ENCODE measurements around the gene FOXA2.
"Not testable (repeated sequence)": the region's sequence is repeated elsewhere in the genome, so short reads cannot be mapped to it uniquely, and the experiment has no call there.

Gene FOXA2

DNA sequence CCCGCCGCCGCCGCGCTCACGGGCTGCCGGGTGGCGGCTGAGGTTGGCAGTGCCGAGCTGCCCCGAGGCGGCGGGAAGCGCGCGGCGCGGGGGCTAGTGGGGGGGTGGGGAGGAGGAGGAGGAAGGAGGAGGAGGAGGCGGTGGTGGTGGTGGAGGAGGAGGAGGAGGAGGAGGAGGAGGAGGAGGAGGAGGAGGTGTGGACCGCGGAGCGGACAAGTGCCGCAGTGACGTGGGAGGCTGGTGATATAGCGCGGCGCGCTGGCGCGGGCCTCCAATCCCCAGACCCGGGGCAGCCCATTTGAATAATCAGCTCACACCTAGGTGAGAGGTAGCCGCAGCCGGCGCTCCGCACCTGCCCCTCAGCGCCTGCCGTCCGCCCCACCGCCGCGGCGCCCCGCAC, at the start of gene FOXA2:
Gene FOXA2, minus strand, starts transcription at position 51 of the 400 bp plus-strand sequence. CDS start 294 bp downstream, outside the sequence.
- DNase-seq = peak; percentile 58

DNA sequence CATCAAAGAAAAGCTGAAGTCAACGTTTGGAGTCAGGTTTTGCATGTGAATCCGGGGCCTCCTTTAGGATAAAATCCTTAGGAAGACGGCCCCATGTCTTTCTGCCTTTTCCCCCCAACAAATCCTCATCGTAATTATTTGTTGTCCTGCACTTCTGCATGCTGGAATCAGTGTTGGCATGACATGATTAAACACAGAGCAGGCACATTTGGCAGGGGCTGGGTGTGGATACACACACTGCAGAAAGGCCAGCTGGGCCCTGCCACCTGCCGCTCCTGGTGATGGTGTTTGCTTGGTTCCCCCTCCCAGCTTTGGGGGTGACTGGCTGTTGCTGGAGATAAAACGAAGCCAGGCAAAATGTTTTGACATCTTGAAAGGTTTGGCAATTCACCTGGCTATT, 46.3 kb upstream of the FOXA2 start:
- DNase-seq = peak; percentile 57

DNA sequence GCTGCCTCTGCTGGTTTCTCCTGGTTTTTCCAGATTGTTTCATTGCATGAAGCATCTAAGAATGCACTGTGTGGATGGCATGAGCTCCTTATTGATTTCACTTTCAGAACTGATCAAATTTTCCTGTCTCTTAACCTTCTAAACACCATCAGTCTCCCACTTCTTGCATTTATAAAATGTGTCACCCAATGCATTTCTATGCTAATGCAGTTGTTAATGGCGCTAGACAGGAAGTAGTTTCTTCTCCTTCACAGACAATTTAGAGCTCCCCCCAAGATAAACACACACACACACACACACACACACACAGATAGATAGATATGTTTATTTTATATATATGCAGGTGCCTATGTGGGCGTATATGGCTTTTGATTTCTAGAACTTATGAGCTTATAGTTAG, 45.6 kb upstream of the FOXA2 start:
- DNase-seq = no peak

DNA sequence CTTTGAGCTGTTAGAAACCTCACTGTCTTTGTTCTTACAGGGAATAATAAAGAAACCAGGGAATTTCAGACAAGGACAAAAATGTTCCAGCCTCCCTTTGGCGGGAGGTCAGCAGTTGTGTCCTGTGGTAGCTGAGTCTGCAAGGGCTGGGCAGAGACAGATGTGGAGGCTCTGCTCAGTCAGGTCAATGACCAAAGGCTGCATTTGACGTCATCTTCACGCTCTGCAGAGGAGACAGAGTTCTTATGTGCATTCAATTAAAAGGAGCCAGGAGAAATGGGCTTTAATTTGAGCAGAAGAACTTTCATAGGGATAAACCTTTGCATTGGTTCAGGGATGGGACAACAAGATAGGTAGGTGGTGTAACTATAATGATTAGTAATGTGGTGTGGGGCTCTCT, 45.1 kb upstream of the FOXA2 start:
- no peak for DNase-seq

DNA sequence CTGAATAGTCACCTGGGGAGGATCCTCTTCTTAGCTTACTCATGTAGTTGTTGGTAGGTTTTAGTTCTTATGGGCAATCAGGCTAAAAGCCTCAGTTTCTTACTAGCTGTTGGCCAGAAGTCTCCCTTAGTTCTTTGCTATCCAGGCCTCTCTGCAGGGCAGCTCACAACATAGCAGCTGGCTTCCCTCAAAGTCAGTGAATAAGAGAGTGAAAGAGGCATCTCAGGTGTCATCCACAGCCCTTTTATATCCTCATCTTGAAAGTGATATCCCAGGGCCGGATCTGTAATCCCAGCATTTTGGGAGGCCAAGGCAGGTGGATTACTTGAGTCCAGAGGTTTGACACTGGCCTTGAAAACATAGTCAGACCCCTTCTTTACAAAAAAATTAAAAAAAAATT, 42.1 kb upstream of the FOXA2 start:
- no peak for DNase-seq

DNA sequence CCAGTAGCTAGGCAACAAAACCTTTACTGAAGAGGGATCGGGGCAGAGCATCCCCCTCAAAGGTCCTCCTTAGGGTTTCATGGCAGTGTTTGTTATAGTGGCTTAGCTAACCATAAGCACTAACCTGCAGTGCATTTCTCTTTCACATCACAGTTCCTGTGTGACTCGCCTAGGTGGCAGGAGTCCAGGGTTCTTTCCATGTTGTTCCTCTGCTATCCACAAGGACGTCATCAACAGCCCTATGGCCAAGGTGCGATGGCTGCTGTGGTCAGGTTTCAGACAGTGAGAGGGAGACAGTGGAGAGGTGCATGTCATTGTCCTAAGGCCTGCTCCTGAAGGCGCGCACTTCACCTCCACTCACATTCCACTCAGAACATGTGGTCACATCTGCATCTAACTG, 38.8 kb upstream of the FOXA2 start:
- DNase-seq = peak; percentile 42

DNA sequence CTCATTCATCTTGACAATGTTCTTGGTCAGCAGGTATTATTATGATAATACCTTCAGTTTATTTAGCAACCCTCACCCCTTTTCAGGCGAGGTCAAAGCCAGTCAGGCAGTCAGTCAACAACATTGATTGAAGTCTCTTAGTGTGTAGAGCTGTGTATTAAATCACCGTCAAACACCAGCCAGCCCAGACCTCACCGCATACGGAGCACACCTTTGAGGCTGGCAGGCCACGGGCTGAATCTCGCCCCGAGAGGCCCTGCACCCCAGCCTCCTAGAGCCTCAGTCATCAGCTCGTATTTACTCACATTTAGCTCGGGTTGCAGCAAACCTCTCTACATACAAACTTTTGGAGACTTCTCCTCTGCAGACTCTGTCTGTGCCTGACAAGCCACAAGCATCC, 36.0 kb upstream of the FOXA2 start:
- DNase-seq = no peak

DNA sequence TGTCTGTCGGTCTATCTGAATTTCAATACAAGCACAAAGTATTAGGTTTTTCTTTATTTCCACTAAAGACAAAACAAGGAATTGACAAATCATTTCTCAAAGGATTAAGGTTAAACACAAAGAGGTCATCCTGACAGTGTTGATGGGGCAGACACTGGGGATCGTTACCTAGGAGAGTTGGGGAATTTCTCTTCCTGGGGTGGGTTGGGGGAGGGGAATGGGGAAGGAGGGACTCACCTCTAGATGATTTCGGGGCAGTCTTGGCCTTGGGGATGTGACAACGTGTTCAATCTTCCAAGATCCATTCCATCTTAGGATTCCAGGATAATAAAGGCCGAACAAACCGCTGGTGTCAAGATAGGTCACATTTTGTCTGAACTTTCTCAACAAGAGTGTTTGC, 35.4 kb upstream of the FOXA2 start:
- no peak for DNase-seq

DNA sequence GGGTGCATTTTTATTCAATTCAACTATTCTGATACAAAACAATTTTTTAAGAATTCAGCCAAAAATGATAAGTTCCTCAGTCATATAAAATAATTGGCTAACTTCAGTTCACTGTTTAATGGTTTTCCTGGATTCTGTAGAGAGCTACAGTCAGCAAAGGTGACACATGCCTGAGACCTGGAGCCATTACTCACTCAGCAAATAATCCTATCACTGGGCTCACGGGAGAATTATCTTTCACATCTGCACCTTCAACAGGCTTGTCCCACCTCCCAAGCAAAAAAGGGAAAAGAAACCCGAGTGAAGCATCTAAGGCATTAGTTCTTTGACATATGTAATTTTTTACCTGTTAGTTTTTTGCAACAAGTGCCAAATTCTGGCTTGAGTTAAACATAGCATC, 34.9 kb upstream of the FOXA2 start:
- DNase-seq = no peak

DNA sequence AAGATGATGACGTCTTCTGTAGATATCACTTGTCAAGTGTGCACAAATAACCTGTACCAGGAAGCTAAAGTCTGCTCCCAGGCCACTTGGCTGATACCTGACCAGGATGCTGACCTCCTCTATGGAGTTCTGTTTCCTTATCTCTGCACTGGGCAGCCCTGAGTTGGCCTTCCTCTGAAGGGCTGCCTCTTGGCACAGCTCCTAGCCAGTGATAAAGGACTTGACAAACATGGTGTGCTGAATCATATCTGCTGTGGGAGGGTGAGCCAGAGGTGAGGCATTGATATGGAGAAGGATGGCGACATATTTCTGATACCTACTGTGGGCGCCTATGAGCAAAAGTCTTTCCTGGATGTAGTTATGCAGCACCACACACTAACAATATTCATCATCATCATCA, 32.8 kb upstream of the FOXA2 start:
- DNase-seq = no peak

DNA sequence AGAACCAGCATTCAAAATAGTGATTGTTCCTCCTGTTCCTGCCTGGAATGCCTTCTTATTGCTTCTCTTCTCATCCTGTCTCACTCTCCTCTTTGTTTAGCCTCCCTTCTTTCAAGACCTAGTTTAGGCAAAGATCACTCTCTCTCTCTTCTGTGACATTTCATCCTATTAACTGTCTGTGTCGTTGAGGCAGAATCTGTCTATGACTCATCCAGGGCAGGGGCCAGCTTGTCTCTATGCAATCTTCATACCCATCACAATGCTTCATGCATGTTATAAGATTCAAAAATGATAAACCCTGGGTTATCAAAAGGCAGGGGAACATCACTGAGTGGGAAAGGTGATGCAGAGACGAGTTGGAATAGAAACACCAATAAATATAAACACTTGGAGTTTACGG, 32.2 kb upstream of the FOXA2 start:
- no peak for DNase-seq

DNA sequence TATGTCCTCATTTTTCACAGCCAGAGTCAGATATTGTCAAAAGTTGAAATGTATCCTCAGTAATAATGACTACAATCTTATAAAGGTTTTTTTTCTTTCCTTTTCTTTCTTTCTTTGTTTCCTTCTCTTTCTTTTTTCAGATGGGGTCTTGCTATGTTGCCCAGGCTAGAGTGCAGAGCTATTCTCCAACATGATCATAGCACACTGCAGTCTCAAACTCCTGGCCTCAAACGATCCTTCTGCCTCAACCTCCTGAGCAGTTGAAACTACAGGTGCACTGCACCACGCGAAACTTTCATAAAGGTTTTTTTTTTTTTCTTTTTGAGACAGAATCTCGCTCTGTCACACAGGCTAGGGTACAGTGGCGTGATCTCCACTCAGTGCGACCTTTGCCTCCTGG, 31.1 kb upstream of the FOXA2 start:
- no peak for DNase-seq

DNA sequence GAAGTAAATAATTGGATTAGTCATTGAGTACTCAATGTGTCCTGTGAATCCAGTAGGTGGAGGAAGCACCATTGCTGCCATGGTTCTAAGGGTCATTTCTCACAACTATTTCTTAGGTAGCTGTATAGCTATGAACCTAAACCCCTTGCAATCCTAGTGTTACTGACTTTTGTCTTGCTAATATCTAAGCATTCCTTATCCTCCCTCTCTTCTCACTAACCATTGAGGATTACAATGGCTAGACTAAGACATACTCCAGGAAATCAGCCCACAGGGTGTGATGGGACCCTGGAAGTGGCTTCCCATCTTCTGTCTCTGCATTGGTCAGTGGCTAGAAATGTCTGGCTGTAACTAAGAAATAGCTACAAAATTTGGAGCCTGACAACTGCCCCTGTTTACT, 27.3 kb upstream of the FOXA2 start:
- DNase-seq = no peak

DNA sequence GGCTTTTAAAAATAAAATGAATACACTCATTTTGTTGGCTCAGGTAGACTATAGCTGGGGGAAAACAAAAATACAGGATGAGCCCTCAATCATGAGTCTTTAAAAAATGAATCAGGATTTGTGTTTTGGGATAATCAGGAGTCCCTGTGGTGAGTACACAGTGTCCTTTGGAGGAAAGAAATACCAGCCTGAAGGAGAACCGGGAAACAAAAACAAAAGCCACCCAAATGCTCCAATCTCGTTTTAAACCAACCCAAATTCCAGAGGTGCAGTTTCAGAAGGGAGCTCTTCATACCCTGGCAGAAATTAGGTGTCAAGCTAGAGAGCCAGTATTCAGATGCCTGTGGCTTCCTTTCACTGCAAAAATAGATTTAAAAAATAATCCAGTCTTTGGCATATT, 23.3 kb upstream of the FOXA2 start:
- no peak for DNase-seq

DNA sequence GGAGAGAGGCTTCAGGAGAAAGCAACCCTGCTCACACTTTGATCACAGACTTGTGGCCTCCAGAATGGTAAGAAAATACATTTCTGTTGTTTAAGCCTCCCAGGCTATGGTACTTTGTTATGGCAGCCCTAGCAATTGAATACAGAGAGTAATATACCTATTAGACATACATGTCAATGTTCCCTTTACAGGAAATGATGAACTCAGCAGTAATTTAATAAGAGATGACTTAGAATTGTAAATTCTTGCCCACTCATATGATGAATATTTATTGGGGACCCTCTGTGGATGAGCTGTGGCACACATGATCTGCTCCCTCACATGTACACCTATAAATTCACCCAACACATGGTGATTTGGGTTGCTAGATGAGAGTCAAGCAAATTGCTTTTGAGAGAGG, 20.4 kb upstream of the FOXA2 start:
- no peak for DNase-seq

DNA sequence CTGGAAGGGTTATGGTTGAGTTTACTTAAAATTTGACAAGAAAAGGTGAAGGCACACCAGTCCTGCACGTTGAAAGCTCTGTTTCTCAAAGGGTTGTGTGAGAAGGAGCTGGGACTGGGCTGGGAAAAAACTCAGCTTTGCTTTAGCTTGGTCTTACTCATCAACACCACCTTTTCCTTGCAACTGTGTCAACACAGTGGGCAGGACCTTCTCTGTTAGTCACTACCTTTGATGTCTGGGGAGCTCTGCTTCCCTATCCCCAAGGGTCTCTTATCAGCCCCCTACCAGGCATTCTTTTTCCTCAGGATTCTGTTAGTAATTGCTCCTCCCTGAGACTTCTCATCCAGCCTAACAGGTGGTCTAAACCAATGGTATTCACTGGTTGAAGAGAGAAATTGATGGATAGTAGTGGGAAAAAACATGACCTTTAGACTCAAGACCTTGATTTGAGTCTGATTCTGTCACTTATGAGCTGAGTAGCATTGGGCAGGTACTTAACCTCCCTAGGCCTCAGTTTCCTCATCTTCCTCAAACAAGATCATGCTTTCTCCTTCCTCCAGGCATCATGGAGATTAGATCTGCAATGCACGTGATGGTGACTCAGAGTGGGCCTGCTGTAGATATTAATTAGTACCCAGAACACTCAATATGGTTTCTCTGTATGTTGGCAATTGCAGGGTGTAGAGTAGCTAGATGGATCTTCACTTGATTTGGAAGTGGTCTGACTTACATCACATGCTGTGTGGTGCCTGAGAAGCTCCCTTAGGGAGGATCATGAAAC, 17.2 kb upstream of the FOXA2 start:
- no peak for DNase-seq

DNA sequence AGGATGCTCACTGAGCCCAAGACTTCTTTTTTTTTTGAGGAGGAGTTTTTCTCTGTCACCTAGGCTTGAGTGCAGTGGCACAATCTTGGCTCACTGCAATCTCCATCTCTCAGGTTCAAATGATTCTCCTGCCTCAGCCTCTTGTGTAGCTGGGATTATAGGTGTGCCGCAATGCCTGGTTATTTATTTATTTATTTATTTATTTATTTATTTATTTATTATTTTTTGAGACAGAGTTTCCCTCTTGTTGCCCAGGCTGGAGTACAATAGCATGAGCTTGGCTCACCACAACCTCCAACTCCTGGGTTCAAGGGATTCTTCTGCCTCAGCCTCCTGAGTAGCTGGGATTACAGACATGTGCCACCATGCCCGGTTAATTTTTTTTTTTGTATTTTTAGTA, 14.9 kb upstream of the FOXA2 start:
- DNase-seq = not testable (repeated sequence)

DNA sequence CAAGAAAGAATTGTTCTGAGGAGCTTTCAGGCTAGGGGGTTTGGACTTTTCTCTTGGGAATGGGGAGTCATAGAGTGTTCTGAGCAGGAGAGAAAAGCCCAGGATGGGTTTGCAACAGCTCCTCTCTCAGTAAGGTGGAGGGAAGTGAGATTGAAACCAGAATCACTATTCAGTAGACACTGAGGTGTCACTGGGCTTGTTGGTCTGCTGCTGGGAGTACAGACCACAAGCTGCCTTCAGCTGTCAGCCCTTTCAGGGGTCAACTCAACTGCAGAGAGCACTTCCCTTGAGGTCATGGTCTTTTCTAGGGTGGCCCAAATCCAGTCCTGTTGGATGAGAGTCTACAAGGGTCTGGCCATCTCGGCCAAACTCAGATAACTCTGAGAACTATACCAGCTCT, 12.9 kb upstream of the FOXA2 start:
- DNase-seq = no peak

DNA sequence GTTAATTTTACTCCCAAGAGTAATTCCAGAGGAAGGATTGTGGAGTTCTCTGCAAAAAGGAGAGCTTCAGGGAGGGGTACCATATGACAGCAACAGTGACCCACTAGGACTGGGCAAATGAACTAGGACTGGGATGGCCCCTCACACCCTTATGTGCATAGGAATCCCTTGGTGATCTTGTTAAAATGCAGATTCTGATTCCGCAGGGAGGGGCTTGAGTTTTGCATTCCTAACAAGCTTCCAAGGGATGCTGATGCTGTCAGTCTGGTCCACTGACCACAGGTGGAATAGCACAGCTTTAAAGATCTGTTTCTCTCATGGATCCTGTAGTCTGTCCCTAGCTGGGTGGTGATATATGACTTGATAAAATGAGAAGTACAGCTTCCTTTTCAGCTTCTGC, 6.3 kb upstream of the FOXA2 start:
- DNase-seq = no peak

DNA sequence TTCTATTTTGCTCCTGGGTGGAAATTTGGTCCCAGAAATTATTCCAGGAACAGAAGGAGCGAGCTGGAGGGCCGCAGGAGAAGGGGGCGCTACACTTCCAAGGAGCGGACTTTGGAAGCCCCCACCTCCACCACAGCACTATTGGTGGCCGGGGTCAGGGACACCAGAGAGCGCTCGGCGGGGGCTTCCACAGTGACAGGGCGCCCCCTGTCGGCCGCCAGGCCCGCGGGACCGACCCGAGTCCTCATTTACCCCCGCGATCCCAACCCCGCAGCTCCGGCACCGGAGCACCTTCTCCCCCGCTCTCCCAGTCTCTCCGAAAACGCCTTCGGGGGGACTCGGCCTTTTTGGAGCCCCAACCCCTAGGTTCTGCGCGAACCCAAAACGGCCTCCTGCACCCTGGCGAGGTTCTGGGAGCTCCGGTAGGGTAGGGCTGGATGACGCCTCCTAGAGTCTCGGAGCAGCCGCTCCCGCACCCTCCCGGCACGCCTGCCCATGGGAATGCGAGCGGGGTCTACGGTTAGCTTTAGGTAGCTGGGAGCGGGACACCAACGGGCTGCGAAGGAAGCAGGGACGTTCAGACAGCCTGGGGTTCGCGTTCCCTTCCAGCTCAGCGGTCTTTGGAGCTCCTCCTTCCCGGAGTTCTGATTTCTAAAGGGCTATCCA, 2.4 kb upstream of the FOXA2 start:
- no peak for DNase-seq

DNA sequence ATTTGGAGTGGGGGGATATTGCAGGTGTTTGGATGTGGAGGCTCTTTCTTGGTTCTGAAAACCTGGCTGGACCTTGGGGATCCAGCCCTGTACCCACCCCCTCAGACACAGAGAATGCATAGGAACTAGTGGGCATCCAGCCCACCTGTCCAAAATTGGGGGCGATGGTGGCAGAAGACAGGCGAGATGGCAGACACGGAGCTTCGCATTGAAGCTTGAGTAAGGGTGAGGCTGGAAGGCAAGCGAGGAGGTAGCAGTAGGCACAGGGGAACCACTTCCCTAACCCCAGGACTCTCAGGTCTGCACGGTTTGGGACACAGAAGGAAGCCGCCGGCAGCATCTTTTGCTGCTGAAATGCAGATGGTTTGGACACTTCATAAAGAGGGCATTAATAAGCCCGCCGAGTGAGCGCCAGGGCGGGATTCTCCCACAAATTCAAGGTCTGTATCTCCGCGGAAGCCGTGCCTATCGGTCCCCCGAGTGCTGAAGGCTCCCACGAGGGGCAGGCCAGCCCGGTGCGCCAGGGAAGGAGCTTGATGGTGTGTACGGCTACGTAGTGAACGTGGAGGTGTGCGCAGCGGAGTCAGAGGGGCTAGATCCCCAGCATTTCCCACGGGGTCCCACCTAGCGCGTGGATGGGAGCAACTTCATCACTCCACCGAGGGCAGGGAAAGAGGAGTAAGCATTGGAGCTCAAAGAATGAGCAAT, 1.6 kb upstream of the FOXA2 start:
- no peak for DNase-seq

DNA sequence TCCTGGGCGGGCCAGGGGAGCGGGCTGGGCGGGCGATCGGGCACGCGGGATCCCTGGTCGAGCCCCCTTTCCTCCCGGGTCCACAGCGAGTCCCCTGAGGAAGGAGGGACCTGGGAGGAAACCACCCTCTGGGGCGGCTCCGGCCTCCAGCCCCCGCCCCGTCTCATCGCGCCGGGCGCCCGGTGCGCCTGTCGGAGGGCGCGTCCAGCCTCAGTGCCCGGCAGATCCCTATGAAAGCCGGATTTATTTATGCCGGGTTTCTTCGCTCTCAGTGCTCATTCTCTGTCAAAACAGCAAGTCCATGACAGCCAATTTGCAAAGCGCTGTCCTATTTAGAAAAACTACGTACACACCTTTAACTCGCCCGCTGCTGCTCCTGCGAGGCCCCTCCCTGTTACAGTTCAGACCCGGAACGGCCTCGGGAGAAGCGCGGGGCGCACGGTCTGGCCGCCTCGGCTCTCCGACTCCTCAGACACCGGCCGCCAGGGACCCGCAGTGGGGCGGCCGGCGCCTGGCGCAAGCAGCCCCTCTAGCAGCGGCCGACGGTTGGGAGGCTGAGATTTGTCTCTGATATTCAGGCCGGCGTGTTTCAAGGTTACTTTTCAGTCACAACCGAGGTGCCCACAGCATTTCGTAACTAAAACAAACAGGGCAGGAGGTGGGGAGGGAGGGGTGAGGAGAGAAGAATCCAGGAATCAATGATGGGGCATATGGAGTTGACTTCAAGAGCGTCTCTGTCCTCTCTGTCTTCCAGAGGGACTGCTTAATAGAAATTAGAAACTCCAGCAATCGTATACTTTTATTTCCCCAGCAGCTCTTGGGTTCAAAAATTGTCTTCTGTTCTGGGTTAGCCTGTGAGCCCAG, 782 bp upstream of the FOXA2 start:
- peak; percentile 58 for DNase-seq

Data from NCI-H1092 (cell line).